SK-N-SH treated with all-trans-retinoic acid at 6 μM for 48 hours (cell line): ENCODE results near the gene PLIN5.

Source experiments
- ATAC-seq: fragments of 200-7000 bp; cut with Tn5 transposase; 3 replicates; pipeline ENCODE4 v1.9.1; 2020; ENCODE audit warnings: mild to moderate bottlenecking, moderate library complexity
- ARNTL ChIP-seq: fragments of 450-650 bp; formaldehyde crosslinking; IDR thresholded peaks from 2 replicates; pipeline ENCODE4 v1.5.0; 2020; ENCODE audit warnings: low read depth, mild to moderate bottlenecking, moderate library complexity, borderline replicate concordance
- BACH2 ChIP-seq: fragments of 250-450 bp; sonication (Bioruptor Pico); IDR thresholded peaks from 2 replicates; pipeline ENCODE4 v1.9.0; 2021; ENCODE audit warnings: mild to moderate bottlenecking, borderline replicate concordance
- CSDC2 ChIP-seq: fragments of 250-450 bp; sonication (Bioruptor Pico); IDR thresholded peaks from 2 replicates; pipeline ENCODE4 v1.5.0; 2020; ENCODE audit warnings: mild to moderate bottlenecking, moderate library complexity
- ESRRG ChIP-seq: fragments of 250-450 bp; sonication (Bioruptor Pico); IDR thresholded peaks from 2 replicates; pipeline ENCODE4 v1.6.1; 2021; ENCODE audit warnings: mild to moderate bottlenecking
- GLIS3 ChIP-seq: fragments of 250-450 bp; sonication (Bioruptor Pico); IDR thresholded peaks from 2 replicates; pipeline ENCODE4 v1.5.0; 2020; ENCODE audit warnings: mild to moderate bottlenecking, moderate library complexity
- OSR1 ChIP-seq: fragments of 250-450 bp; sonication (Bioruptor Pico); IDR thresholded peaks from 2 replicates; pipeline ENCODE4 v1.8.0; 2022; ENCODE audit warnings: moderate library complexity, mild to moderate bottlenecking, inconsistent platforms
- PATZ1 ChIP-seq: fragments of 250-450 bp; sonication (Bioruptor Pico); IDR thresholded peaks from 2 replicates; pipeline ENCODE4 v1.8.0; 2020; ENCODE audit warnings: mild to moderate bottlenecking, moderate library complexity, borderline replicate concordance
- PPARA ChIP-seq: fragments of 250-450 bp; sonication (Bioruptor Pico); IDR thresholded peaks from 2 replicates; pipeline ENCODE4 v1.5.0; 2020; ENCODE audit warnings: mild to moderate bottlenecking, borderline replicate concordance
- SNAI2 ChIP-seq: fragments of 250-450 bp; sonication (Bioruptor Pico); IDR thresholded peaks from 2 replicates; pipeline ENCODE4 v1.5.0; 2020; ENCODE audit warnings: mild to moderate bottlenecking, moderate library complexity
- TCF4 ChIP-seq: fragments of 250-450 bp; sonication (Bioruptor Pico); IDR thresholded peaks from 2 replicates; pipeline ENCODE4 v1.8.0; 2021; ENCODE audit warnings: mild to moderate bottlenecking, moderate library complexity, borderline replicate concordance
- TSHZ2 ChIP-seq: fragments of 250-450 bp; sonication (Bioruptor Pico); IDR thresholded peaks from 2 replicates; pipeline ENCODE4 v1.5.0; 2020; ENCODE audit warnings: mild to moderate bottlenecking, moderate library complexity
- ZC3H10 ChIP-seq: fragments of 250-450 bp; sonication (Bioruptor Pico); IDR thresholded peaks from 2 replicates; pipeline ENCODE4 v1.5.1; 2021; ENCODE audit warnings: mild to moderate bottlenecking, moderate library complexity
- ZFP3 ChIP-seq: fragments of 250-450 bp; sonication (Bioruptor Pico); IDR thresholded peaks from 2 replicates; pipeline ENCODE4 v1.5.0; 2020; ENCODE audit warnings: mild to moderate bottlenecking, moderate library complexity
- ZFP30 ChIP-seq: fragments of 450-650 bp; formaldehyde crosslinking; IDR thresholded peaks from 2 replicates; pipeline ENCODE4 v1.5.0; 2022; ENCODE audit warnings: mild to moderate bottlenecking, moderate library complexity
- ZNF565 ChIP-seq: fragments of 450-650 bp; formaldehyde crosslinking; conservative IDR thresholded peaks from 2 replicates; pipeline ENCODE4 v1.5.0; 2020; ENCODE audit warnings: low read depth, mild to moderate bottlenecking, moderate library complexity
- ZNF8 ChIP-seq: fragments of 450-650 bp; formaldehyde crosslinking; IDR thresholded peaks from 2 replicates; pipeline ENCODE4 v1.5.0; 2020; ENCODE audit warnings: mild to moderate bottlenecking, moderate library complexity
- TF ChIP-seq, protein P1 (sequence below): fragments of 250-450 bp; sonication (Bioruptor Pico); IDR thresholded peaks from 2 replicates; pipeline ENCODE4 v1.8.0; 2021; ENCODE audit warnings: low read depth, mild to moderate bottlenecking, moderate library complexity, borderline replicate concordance
- TF ChIP-seq, protein P2 (sequence below): fragments of 250-450 bp; sonication (Bioruptor Pico); IDR thresholded peaks from 2 replicates; pipeline ENCODE4 v1.5.1; 2020; ENCODE audit warnings: low read depth, mild to moderate bottlenecking, moderate library complexity

Gene PLIN5

GRCh38 chr19:4512070-4512469, 23.0 kb downstream of the PLIN5 start (continued):
- TF ChIP-seq PATZ1 (CRISPR knock-in tag) = no peak
- TF ChIP-seq ARNTL (CRISPR knock-in tag) = no peak

- no peak; the same call in 1 of the 3 replicates for ATAC-seq
- TF ChIP-seq TSHZ2 (CRISPR knock-in tag) = no peak
Observed at GRCh38 chr19:4511300-4512054, 23.5 kb downstream of the PLIN5 start.

DNA sequence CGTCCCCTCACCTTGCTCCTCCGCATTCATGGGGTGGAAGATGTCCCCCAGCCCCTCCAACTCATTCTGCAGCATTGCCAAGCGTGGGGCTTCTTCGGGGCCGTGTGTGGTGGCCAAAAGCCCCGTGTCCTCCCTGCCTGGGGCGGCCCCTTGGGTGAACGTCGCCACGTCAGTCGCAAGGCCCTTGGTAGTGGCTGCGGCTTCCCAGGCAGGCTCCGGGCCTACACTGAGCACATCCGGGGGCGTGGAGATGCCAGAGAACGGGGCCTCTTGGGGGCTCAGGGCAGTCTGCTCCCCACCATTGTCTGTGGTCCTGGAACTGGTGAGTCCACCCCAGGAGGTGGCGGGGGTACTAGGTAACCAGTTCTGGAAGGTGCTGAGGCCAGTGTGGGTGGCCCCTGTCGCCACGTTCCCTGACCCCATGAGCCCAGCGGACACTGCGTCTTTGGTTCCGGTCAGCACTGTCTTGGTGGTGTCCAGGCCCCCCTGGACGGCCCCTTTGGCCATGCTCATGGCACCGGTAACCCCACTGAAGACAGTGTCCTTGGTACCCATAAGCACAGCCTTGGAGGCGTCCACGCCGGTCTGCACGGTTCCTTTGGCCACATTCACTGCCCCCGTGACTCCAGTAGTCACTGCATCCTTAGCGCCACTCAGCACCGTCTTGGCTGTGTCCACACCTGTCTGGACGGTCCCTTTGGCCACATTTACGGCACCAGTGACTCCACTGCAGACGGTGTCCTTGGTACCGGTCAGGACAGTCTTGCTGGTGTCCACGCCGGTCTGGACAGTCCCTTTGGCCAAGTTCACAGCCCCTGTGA, 24.4 kb downstream of the PLIN5 start:
- TF ChIP-seq ESRRG (CRISPR knock-in tag) = no peak
- TF ChIP-seq, protein P1, sequence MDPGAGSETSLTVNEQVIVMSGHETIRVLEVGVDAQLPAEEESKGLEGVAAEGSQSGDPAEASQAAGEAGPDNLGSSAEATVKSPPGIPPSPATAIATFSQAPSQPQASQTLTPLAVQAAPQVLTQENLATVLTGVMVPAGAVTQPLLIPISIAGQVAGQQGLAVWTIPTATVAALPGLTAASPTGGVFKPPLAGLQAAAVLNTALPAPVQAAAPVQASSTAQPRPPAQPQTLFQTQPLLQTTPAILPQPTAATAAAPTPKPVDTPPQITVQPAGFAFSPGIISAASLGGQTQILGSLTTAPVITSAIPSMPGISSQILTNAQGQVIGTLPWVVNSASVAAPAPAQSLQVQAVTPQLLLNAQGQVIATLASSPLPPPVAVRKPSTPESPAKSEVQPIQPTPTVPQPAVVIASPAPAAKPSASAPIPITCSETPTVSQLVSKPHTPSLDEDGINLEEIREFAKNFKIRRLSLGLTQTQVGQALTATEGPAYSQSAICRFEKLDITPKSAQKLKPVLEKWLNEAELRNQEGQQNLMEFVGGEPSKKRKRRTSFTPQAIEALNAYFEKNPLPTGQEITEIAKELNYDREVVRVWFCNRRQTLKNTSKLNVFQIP (CRISPR knock-in tag) = no peak
- TF ChIP-seq SNAI2 (CRISPR knock-in tag) = no peak
- TF ChIP-seq GLIS3 (CRISPR knock-in tag) = no peak
- TF ChIP-seq ZNF565 (CRISPR knock-in tag) = no peak
- TF ChIP-seq TSHZ2 (CRISPR knock-in tag) = no peak
- TF ChIP-seq ZFP3 (CRISPR knock-in tag) = no peak
- no peak for TF ChIP-seq PATZ1 (CRISPR knock-in tag)
- no peak for TF ChIP-seq TCF4
- no peak for TF ChIP-seq PPARA
- TF ChIP-seq OSR1 = no peak
- TF ChIP-seq ZFP30 (CRISPR knock-in tag) = no peak
- no peak for TF ChIP-seq CSDC2 (CRISPR knock-in tag)
- TF ChIP-seq BACH2 (CRISPR knock-in tag) = no peak
- no peak for TF ChIP-seq ZNF8 (CRISPR knock-in tag)
- no peak for TF ChIP-seq ZC3H10 (CRISPR knock-in tag)
- TF ChIP-seq, protein P2, sequence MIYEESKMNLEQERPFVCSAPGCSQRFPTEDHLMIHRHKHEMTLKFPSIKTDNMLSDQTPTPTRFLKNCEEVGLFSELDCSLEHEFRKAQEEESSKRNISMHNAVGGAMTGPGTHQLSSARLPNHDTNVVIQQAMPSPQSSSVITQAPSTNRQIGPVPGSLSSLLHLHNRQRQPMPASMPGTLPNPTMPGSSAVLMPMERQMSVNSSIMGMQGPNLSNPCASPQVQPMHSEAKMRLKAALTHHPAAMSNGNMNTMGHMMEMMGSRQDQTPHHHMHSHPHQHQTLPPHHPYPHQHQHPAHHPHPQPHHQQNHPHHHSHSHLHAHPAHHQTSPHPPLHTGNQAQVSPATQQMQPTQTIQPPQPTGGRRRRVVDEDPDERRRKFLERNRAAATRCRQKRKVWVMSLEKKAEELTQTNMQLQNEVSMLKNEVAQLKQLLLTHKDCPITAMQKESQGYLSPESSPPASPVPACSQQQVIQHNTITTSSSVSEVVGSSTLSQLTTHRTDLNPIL (CRISPR knock-in tag) = no peak
- ATAC-seq = peak; percentile 6; the same call in 2 of the 3 replicates
